Airway epithelial cell (primary cell): ENCODE results near the gene PDE7B. TPM values are rescaled to one million over a fixed set of nuclear protein-coding genes. Genes with fewer than 3 reads are reported as not detected.

Experiments used
- total RNA-seq: library from RNA; depleted of rRNA; stranded (reverse); fragments of >200 nt; gene quantifications from 2 replicates; pipeline ENCODE4 v1.2.3, GENCODE V29; 2015

The PDE7B gene
- total RNA-seq = 0.05 and 0.21 TPM in 2 replicates

DNA sequence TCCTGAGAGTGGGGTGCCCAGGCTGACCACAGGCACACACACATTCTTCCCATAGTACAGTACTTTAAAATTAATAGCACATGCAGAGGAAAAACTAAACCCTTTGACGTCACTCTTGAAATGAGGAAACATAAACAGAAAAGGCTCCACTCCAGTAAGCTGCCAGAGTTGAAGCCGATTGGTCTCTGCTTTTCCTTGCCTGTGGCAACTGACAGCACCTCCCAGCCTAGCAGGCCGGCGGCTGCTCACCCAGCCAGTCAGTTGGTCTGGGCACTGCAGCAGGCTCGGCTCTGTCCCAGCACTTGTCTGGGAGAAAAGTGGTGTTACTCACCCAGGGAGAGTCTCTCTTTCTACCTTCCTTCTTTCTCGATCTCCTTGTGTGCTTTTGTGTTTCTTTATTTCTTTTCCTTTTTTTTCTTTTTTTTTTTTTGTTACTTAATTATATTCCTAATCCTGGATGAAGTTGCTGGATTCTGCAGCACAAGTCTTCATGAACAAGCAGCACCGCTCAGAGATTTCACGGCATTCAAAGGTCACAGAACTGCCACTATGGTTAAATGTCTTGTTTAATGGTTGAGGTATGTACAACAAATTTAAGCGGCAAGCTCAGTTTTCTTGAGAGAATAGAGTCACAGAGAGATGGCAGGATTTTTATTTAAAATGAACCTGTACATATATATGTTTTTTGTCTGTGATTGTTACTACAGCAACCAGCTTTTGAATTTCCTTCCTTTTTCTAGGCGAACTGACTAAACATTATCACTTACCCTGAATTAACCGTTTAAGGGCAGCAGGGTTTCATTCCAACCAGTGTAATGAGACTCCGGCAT is at the start of gene PDE7B:
Gene PDE7B, plus strand, starts transcription at position 260 of the 830 bp plus-strand sequence.

